Lower leg skin (tissue), 4 donors: ENCODE measurements around the gene PSMD8. TPM values are rescaled to one million over a fixed set of nuclear protein-coding genes. Genes with fewer than 3 reads are reported as not detected.

Source experiments
- DNase-seq, 2 donors: peaks; one replicate each; pipeline ENCODE4 v3.0.0-alpha.2; 2019; ENCODE audit warnings: low spot score in 2 of 2
- H3K4me3 ChIP-seq: fragments of 200-600 bp; sonication (generic); 2 replicates; pipeline ENCODE4 v1.5.1; 2017; ENCODE audit warnings: mild to moderate bottlenecking, low read depth; ENCODE audit not compliant: poor library complexity, severe bottlenecking
- CTCF ChIP-seq, 3 donors: fragments of 450-650 bp; IDR thresholded peaks; one replicate each; pipeline ENCODE4 v1.5.1; 2016; ENCODE audit warnings: antibody characterized with exemption in 3 of 3, mild to moderate bottlenecking in 3 of 3, moderate library complexity in 2 of 3
- POLR2A ChIP-seq, 2 donors: fragments of 450-650 bp; IDR thresholded peaks; one replicate each; pipeline ENCODE4 v1.6.1; 2016 to 2017; ENCODE audit warnings: antibody characterized with exemption in 2 of 2, mild to moderate bottlenecking in 1 of 2, moderate library complexity in 1 of 2
- WGBS, 2 donors: methylation state at CpG; one replicate each; pipeline ENCODE4 v1.1.5; 2018; 5-methylcytosine and 5-hydroxymethylcytosine counted together
- intact Hi-C: fragments of 100-400 bp; cut with DNase I; formaldehyde crosslinking; loops from one replicate; pipeline ENCODE4 v1.15.0; 2023; ENCODE audit warnings: low total_unique reads
- total RNA-seq, 4 donors: library from RNA; depleted of rRNA; stranded (reverse); fragments of >200 nt; gene quantifications; one replicate each; pipeline ENCODE4 v1.1.0, GENCODE V29; 2016

The PSMD8 gene
- total RNA-seq, 4 donors from 2014 or later, result 222 to 319 (median 311) TPM

GRCh38 chr19:38412491-38412890 lies 38.1 kb downstream of the PSMD8 start:
- no peak for DNase-seq
- 93 to 95% methylated on average over 8 of the region's 8 CpGs for WGBS, 2 donors
- intact Hi-C loops, result no loop called here

GRCh38 chr19:38412961-38413360 lies 38.6 kb downstream of the PSMD8 start:
- intact Hi-C loops, result no loop called here
- WGBS, 2 donors, result 67 to 70% methylated on average over 10 to 11 of the region's 11 CpGs
- no peak for DNase-seq
- no peak overlapping the region for H3K4me3 ChIP-seq
- TF ChIP-seq CTCF (IDR thresholded peaks at IDR 0.05) (no peak), POLR2A (IDR thresholded peaks at IDR 0.05) (no peak)

More at GRCh38 chr19:38412491-38412890, 38.1 kb downstream of the PSMD8 start:
- TF ChIP-seq POLR2A (IDR thresholded peaks at IDR 0.05) (no peak), CTCF (IDR thresholded peaks at IDR 0.05) (no peak)
- H3K4me3 ChIP-seq, result no peak overlapping the region

GRCh38 chr19:38413416-38413815 lies 39.0 kb downstream of the PSMD8 start:
- DNase-seq, result no peak
- WGBS, 2 donors, result 86 to 88% methylated on average over 6 of the region's 6 CpGs
- TF ChIP-seq CTCF (IDR thresholded peaks at IDR 0.05), result no peak
- TF ChIP-seq POLR2A (IDR thresholded peaks at IDR 0.05), result no peak
- intact Hi-C loops, result no loop called here
- no peak overlapping the region for H3K4me3 ChIP-seq

GRCh38 chr19:38417146-38417543 lies 42.8 kb downstream of the PSMD8 start:
- intact Hi-C loops, result no loop called here
- WGBS, 2 donors, result 63 to 67% methylated on average over 8 of the region's 8 CpGs
- TF ChIP-seq CTCF (IDR thresholded peaks at IDR 0.05) (no peak), POLR2A (IDR thresholded peaks at IDR 0.05) (no peak)
- H3K4me3 ChIP-seq, result no peak overlapping the region
- DNase-seq, result no peak

GRCh38 chr19:38417544-38418506 lies 43.5 kb downstream of the PSMD8 start:
- 6 to 9% methylated on average over 46 to 49 of the region's 49 CpGs for WGBS, 2 donors
- intact Hi-C loops, result no loop called here
- peak; percentile 65 to 93 for DNase-seq
- TF ChIP-seq POLR2A (IDR thresholded peaks at IDR 0.05), result no peak
- TF ChIP-seq CTCF (IDR thresholded peaks at IDR 0.05), result no peak
- no peak overlapping the region for H3K4me3 ChIP-seq
